SJCRH30 (cell line): Measurements from ENCODE around the gene CSRP2. TPM values are rescaled to one million over a fixed set of nuclear protein-coding genes. Genes with fewer than 3 reads are reported as not detected.

Experiments used
- DNase-seq, 2 experiments: peaks; one replicate each; pipeline ENCODE4 v3.0.0-alpha.2; 2015 to 2020
- H3K27ac ChIP-seq: fragments of 250-450 bp; sonication (Bioruptor Pico); 2 replicates; pipeline ENCODE4 v1.5.1; 2020; ENCODE audit warnings: mild to moderate bottlenecking, moderate library complexity
- H3K27me3 ChIP-seq: fragments of 250-450 bp; sonication (Bioruptor Pico); 2 replicates; pipeline ENCODE4 v1.5.1; 2020; ENCODE audit warnings: mild to moderate bottlenecking, moderate library complexity
- H3K36me3 ChIP-seq: fragments of 250-450 bp; sonication (Bioruptor Pico); 2 replicates; pipeline ENCODE4 v1.5.1; 2020; ENCODE audit warnings: mild to moderate bottlenecking, moderate library complexity
- H3K4me1 ChIP-seq: fragments of 250-450 bp; sonication (Bioruptor Pico); 2 replicates; pipeline ENCODE4 v1.5.1; 2020; ENCODE audit warnings: mild to moderate bottlenecking, moderate library complexity
- H3K4me3 ChIP-seq: fragments of 250-450 bp; sonication (Bioruptor Pico); 2 replicates; pipeline ENCODE4 v1.5.1; 2020; ENCODE audit warnings: mild to moderate bottlenecking, moderate library complexity
- H3K9me3 ChIP-seq: fragments of 250-450 bp; sonication (Bioruptor Pico); replicated peaks from 2 replicates; pipeline ENCODE4 v1.5.1; 2020; ENCODE audit warnings: mild to moderate bottlenecking, moderate library complexity
- total RNA-seq: library from RNA; depleted of rRNA; stranded (reverse); fragments of >200 nt; shearing (Covaris generic); gene quantifications from 2 replicates; pipeline ENCODE4 v1.2.3, GENCODE V29; 2014

Gene CSRP2
- total RNA-seq, 1 experiment from 2014 or later: 131 TPM

DNA sequence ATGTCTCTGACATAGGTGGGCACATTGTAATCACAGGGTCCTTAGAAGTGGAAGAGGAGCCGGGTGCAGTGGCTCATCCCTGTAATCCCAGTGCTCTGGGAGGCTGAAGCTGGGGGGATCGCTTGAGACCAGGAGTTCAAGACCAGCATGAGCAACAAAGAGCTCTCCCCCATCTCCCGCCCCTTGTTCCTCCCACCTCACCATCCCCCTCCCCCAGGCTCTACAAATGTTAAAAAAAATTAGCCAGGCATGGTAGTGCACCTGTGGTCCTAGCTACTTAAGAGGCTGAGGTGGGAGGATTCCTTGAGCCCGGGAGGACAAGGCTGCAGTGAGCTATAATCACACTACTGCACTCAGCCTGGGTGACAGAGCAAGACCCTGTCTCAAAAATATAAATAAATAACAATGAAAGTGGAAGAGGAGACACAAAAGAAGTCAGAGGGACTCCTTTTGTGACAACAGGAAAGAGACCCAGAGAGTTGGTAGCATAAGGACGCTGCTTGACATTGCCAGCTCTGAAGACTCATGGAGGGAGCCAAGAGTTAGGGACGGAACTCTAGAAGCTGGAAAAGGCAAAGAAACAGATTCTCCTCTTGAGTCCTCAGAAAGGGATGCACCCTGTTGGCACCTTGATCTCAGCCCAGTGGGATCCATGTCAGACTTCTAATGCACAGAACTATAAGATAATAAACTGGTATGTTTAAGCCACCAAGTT lies 29.6 kb upstream of the CSRP2 start:
- peaks cover 7% of the 10 kb centered on the region for H3K4me1 ChIP-seq
- no peak overlapping the region for H3K27ac ChIP-seq
- no peak overlapping the region for H3K4me3 ChIP-seq
- no peaks in the 10 kb centered on the region for H3K9me3 ChIP-seq
- no peaks in the 10 kb centered on the region for H3K27me3 ChIP-seq
- H3K36me3 ChIP-seq: no peaks in the 10 kb centered on the region
- no peak for DNase-seq

DNA sequence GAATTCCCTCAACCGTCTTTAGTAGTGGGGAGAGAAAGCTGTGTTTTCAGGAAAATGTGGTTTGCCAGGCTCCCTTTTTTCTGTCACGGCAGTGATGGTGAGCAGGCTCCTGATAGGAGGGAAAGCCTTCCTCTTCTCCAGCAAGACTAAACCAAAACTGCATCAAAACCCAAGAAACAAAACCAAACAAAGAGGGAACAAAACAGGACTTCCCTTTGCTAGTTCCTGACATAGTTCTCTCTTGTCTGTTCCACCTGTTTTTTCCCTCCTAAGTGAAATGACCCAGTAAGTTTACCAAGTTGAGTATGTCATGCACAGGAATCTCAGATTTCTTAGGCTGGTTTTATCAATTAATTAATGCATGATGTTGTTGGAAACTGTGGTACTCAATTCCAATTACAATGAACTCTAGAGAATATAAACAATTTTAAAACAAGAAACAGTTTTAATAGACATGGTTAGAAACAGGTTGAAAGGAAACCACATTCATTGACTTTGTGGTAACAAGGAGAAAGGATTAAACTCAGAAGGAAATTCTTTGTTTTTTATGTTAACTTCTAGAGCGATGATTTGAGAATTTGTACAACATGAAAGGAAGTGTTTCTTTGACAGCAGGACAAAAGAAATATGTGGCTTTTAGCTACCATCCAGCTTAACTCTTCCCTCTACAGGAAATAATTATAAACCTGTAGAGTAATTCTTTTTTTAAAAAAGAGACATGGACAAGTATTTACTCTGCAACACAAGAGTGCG lies 23.0 kb upstream of the CSRP2 start:
- no peak overlapping the region for H3K27ac ChIP-seq
- H3K36me3 ChIP-seq: no peaks in the 10 kb centered on the region
- DNase-seq: no peak
- no peaks in the 10 kb centered on the region for H3K27me3 ChIP-seq
- H3K4me3 ChIP-seq: no peak overlapping the region
- no peaks in the 10 kb centered on the region for H3K4me1 ChIP-seq
- no peaks in the 10 kb centered on the region for H3K9me3 ChIP-seq

DNA sequence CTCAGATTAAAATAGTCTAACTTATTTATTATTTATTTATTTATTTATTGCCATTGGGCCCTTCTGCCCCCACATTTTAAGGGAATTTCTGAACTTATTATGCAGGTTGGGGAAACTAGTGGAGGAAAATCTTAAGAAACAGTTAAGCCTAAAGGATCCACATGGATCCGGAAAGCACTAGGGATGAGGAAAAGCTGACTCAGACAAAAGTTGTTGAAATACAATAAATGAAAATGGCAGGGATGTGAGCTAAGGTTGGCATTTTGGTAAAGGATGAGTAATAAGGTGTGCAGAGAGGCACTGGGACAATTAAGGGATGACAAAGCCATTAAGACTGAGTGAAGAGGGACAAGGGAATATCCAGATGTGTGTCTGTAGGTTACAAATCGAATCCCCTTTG lies 20.7 kb upstream of the CSRP2 start:
- no peak for DNase-seq
- H3K4me1 ChIP-seq: no peaks in the 10 kb centered on the region
- H3K9me3 ChIP-seq: no peaks in the 10 kb centered on the region
- no peak overlapping the region for H3K4me3 ChIP-seq
- H3K36me3 ChIP-seq: no peaks in the 10 kb centered on the region
- no peak overlapping the region for H3K27ac ChIP-seq
- H3K27me3 ChIP-seq: no peaks in the 10 kb centered on the region

DNA sequence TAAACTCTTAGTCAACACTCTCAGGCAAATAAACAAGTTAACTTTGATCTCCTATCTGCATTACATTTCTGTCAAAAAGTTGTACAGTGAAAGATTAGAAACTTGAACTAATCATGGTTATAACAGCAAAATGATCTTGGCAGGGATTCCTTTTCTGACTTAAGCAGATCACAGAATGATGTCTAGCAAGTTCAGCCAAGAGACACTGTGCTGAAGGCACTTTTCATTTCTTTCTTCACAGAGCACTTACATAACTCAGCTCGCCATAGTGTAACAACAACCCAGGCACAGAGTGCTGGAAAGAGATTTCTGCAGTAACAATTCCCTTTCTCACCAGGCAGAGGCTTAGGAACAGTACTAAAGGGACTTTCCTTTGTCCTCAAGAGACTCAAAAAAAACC lies 19.6 kb upstream of the CSRP2 start:
- Histone ChIP-seq H3K27ac (no peak overlapping the region), H3K36me3 (no peaks in the 10 kb centered on the region), H3K27me3 (no peaks in the 10 kb centered on the region)

DNA sequence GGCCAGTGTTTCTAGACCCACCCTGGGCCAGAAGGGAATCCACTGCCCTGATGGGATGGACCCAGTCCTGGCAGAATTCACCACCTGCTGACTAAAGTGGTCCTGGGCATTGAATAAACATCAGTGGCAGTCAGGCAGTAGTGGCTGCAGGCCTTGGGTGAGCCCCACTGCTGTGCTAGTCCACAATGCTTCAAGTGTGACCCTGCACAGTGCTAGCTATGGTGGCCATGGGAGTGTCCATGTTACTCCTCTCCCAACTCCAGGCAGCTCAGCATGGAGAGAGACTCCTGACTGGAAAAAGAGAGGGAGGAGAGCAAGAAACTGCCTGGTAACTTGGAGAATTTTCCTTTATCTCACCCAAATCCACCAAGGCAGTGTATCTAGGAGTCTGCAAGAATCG lies 17.5 kb upstream of the CSRP2 start:
- Histone ChIP-seq H3K9me3 (no peaks in the 10 kb centered on the region), H3K27ac (no peak overlapping the region), H3K27me3 (no peaks in the 10 kb centered on the region), H3K36me3 (no peaks in the 10 kb centered on the region), H3K4me1 (no peaks in the 10 kb centered on the region), H3K4me3 (no peak overlapping the region)
- no peak for DNase-seq

More for the DNA sequence above, 19.6 kb upstream of the CSRP2 start:
- DNase-seq: no peak
- H3K9me3 ChIP-seq: no peaks in the 10 kb centered on the region
- no peak overlapping the region for H3K4me3 ChIP-seq
- no peaks in the 10 kb centered on the region for H3K4me1 ChIP-seq

DNA sequence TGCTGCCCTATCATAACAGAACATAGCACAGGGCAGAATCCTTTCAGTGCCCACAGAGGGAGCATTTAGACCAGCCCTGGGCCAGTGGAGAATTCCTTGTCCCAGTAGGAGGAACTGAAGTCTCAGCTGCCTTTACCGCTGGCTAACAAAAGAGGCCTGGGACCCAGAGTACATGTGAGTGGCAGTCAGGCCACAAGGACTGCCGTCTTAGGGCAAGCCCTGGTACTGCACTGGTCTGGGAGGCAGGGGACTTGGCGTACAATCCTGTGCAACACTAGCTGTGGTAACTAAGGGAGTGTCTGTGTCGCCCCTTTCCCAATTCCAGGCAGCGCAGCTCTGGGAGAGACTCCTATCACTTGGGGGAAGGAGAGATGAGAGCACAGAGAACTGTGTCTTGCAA lies 17.0 kb upstream of the CSRP2 start:
- Histone ChIP-seq H3K9me3 (no peaks in the 10 kb centered on the region), H3K4me3 (no peak overlapping the region), H3K4me1 (no peaks in the 10 kb centered on the region), H3K27me3 (no peaks in the 10 kb centered on the region), H3K27ac (no peak overlapping the region), H3K36me3 (no peaks in the 10 kb centered on the region)
- no peak for DNase-seq

DNA sequence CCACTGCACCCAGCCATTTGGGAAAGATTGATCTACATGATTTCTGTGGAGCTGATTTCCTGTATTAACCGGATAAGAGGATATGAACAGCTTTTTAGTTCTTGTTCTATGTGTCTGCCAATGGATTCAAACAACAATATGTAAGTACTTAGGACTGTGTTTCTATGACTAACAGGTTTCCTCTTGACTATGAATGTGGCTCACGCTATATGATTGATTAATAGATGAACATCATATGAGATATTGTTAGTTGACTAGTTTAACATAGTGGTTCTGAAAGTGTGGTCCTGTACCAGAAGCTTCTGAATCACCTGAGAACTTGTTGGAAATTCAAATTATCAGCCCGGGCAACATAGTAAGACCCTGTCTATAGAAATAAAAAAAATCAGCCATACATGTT lies 12.8 kb upstream of the CSRP2 start:
- Histone ChIP-seq H3K36me3 (no peaks in the 10 kb centered on the region), H3K9me3 (no peaks in the 10 kb centered on the region), H3K4me3 (no peak overlapping the region), H3K27me3 (no peaks in the 10 kb centered on the region), H3K27ac (no peak overlapping the region), H3K4me1 (no peaks in the 10 kb centered on the region)
- no peak for DNase-seq

DNA sequence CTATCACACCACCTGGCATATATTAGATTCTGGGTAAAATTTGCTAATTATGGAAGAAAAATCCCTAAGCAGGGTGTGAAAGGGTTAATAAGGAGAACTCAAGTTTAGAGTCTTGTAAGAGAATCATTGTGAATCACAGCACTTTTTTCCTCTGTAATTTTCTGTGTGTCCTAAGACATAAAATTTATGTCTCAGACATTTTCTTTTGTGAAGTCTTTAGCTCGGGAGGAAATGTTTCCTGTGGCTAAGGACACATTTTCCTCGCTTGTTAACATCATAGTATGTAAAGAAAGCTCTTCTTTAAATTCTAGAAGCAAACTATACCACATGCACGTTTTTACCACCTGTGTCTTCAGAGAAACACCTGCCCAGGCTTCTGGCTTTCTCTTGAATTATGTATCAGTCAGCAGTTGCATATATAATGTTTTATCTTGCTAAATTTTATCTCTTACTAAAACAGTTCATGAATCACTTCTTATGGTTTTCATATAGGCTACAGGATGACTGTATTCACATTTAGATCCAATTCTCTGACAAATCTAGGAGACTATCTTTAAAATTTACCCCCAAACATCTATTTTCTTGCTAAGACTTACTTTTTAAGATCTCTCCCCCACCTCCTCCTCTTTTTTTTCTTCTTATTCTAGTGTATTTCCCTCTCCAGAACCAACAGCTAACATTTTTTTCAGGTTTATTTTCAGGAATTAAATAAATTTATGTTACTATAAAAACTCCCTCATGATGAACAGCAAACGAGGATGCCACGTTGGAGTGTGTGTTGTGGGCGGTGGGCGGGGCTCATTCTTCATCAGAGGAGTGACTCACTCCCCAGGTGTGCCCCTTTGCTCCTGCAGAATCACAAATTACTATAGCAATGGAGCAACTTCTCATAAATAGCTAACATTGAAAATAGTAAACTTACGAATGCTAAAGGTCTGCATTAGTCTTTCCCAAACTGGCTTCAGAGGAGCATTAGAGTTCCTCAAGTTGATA lies 11.6 kb upstream of the CSRP2 start:
- Histone ChIP-seq H3K4me1 (no peaks in the 10 kb centered on the region), H3K27ac (no peak overlapping the region), H3K27me3 (no peaks in the 10 kb centered on the region), H3K36me3 (no peaks in the 10 kb centered on the region), H3K9me3 (no peaks in the 10 kb centered on the region), H3K4me3 (no peak overlapping the region)
- DNase-seq: no peak

DNA sequence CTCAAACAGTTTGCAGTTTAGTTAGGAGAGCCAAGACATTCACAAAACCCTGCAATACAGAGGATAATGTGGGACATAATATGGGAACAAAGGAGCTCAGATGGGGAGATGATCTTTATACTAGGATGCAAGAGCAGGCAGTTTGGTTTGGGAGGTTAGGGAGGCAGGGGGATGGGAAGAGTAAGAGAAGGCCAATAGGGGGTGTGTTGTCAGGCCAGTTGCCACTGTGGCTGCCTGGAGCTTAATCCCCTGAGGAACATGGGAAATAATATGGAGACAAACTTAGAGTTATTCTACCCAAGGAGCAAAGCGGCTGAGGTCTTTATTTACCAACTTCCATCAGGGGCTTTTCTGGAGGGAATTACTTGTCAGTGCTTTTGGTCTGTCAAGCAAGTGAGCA lies 10.0 kb upstream of the CSRP2 start:
- Histone ChIP-seq H3K36me3 (no peaks in the 10 kb centered on the region), H3K4me3 (no peak overlapping the region), H3K4me1 (no peaks in the 10 kb centered on the region), H3K27ac (no peak overlapping the region), H3K27me3 (no peaks in the 10 kb centered on the region), H3K9me3 (no peaks in the 10 kb centered on the region)
- DNase-seq: no peak

DNA sequence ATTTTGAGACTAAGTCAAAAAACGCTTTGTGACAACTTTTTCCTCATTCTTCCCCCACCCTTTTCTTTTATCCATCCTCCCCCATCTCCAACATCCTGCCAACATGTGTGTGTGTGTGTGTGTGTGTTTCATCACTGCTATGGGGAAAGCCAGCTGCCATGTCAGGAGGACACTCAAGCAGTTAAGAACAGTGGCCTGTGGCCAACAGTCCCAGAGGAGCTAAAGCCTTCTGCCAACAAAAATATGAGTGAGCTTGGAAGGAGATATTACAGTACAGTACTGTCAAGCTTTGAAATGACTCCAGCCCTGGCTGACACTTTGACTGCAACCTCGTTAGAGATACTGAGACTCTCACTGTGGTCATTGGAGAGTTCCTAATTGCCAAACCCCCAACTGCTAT lies 5.0 kb upstream of the CSRP2 start:
- Histone ChIP-seq H3K4me1 (peaks cover 11% of the 10 kb centered on the region; the same call in 1 of the 2 replicates), H3K9me3 (no peaks in the 10 kb centered on the region), H3K27ac (no peak overlapping the region), H3K27me3 (no peaks in the 10 kb centered on the region), H3K4me3 (no peak overlapping the region), H3K36me3 (no peaks in the 10 kb centered on the region)
- peak; percentile 40 to 41 for DNase-seq

DNA sequence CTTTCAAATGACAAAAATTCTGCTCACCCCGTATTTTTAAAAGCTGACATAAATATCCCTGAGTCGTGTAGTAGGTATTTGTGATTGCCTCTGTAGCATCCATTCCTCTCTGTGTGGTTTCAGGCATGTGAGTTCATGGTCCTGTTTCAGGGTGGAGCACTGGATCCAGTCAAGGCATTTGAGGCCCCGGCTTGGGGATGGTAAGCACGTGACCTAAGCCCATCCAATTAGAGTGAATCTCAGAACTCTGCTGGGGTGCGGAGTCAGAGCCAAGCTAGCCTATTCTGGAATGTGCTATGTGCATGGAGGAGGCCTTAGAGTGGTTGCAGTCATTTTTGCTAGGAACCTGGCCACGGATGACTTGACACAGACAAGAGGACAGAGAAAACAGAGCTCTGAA lies 4.3 kb upstream of the CSRP2 start:
- Histone ChIP-seq H3K4me3 (no peak overlapping the region), H3K27me3 (no peaks in the 10 kb centered on the region), H3K36me3 (no peaks in the 10 kb centered on the region), H3K9me3 (no peaks in the 10 kb centered on the region), H3K27ac (no peak overlapping the region), H3K4me1 (peaks cover 11% of the 10 kb centered on the region; the same call in 1 of the 2 replicates)
- peak in 1 of 2 experiments; percentile 17 for DNase-seq

DNA sequence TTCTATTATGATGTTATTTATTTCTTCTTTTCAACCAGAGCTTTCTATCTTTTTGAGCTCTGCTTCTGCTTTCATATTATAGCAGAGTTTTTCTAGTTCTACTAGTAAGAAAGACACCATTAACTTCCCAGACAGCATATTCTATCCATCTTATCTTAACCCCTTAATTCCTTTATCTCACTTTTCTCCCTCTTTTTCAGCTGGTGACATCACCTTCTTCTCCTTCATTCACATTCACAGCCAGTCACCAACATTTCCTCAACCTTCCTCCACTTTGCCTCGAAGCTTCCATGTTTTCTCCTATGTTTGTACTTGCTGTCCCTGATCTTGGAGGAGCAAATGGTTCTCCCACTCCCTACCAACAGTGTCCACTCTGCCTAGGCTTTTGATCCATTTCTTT lies 3.5 kb upstream of the CSRP2 start:
- Histone ChIP-seq H3K36me3 (no peaks in the 10 kb centered on the region), H3K4me1 (peaks cover 11% of the 10 kb centered on the region; the same call in 1 of the 2 replicates), H3K27ac (no peak overlapping the region), H3K9me3 (no peaks in the 10 kb centered on the region), H3K4me3 (no peak overlapping the region), H3K27me3 (no peaks in the 10 kb centered on the region)
- no peak for DNase-seq

DNA sequence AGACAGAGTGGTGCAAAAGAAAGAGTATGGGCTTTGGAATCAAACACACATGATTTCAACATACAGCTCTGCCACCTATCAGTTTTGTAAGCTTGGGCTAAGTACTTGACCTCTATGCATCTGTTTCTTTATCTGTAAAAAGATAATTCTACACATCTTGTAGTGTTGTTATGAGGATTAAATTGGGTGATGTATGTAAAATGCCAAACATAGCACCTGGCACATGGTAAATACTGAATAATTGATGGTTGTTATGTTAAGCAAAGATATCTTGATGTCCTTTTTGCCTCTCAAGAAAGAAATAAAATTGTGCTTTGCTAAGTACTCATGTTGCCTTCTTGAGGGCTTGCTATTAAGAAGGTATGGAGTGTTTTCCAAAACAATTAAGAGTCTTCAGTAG lies 2.3 kb upstream of the CSRP2 start:
- Histone ChIP-seq H3K4me1 (peaks cover 11% of the 10 kb centered on the region; the same call in 1 of the 2 replicates), H3K27ac (no peak overlapping the region), H3K27me3 (no peaks in the 10 kb centered on the region), H3K9me3 (no peaks in the 10 kb centered on the region), H3K36me3 (no peaks in the 10 kb centered on the region), H3K4me3 (no peak overlapping the region)
- DNase-seq: no peak

DNA sequence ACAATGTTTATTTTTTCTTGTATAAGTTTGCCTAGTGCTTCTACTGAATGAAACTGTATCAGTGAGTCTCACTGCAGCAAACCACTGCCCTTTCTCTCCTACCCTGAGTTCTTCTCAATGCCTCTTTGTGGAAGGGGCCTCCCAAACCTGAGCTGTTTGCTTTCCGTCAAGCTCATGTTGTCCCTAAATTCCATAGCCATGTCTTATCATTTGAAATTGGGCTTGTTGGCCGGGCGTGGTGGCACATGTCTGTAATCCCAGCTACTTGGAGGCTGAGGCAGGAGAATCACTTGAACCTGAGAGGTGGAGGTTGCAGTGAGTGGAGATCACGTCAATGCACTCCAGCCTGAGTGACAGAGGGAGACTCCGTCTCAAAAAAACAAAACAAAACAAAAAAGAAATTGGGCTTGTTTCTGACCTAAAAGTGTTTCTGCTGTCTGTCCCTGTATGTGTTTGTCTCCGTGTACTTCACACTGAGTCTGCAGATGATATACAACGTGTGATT lies 1.8 kb upstream of the CSRP2 start:
- H3K9me3 ChIP-seq: no peaks in the 10 kb centered on the region
- peaks cover 11% of the 10 kb centered on the region; the same call in 1 of the 2 replicates for H3K4me1 ChIP-seq
- no peak overlapping the region for H3K27ac ChIP-seq
- H3K27me3 ChIP-seq: no peaks in the 10 kb centered on the region
- H3K4me3 ChIP-seq: no peak overlapping the region
- DNase-seq: no peak
- H3K36me3 ChIP-seq: no peaks in the 10 kb centered on the region
